H7 (cell line): ENCODE data around the gene MCUB. TPM values are rescaled to one million over a fixed set of nuclear protein-coding genes. Genes with fewer than 3 reads are reported as not detected.

Source experiments
- DNase-seq: peaks from one replicate; pipeline ENCODE4 v3.0.0; 2012
- H3K27me3 ChIP-seq: 2 replicates; pipeline ENCODE4 v1.6.0; 2011; ENCODE audit warnings: mild to moderate bottlenecking, low read length; ENCODE audit not compliant: control insufficient read depth, insufficient read depth
- H3K36me3 ChIP-seq: replicated peaks from 2 replicates; pipeline ENCODE4 v1.5.1; 2011; ENCODE audit warnings: low read length; ENCODE audit not compliant: control insufficient read depth, insufficient read depth
- H3K4me3 ChIP-seq: 2 replicates; pipeline ENCODE4 v1.5.1; 2011; ENCODE audit warnings: low read depth, mild to moderate bottlenecking, control low read depth, low read length, moderate library complexity; ENCODE audit not compliant: insufficient read depth
- total RNA-seq: library from RNA; depleted of rRNA; stranded (reverse); fragments of >200 nt; shearing (Covaris generic); gene quantifications from 2 replicates; pipeline ENCODE4 v1.2.3, GENCODE V29; 2014

Gene MCUB
- total RNA-seq, 1 experiment from 2014 or later = 18.1 TPM

- DNase-seq = no peak
- H3K4me3 ChIP-seq = no peak overlapping the region
- H3K36me3 ChIP-seq = no peaks in the 10 kb centered on the region
- H3K27me3 ChIP-seq = no peaks in the 10 kb centered on the region
These were observed 39.1 kb downstream of the MCUB start for GRCh38 chr4:109599046-109599652.

GRCh38 chr4:109600431-109600830 lies 40.4 kb downstream of the MCUB start:
- DNase-seq = no peak
- no peaks in the 10 kb centered on the region for H3K27me3 ChIP-seq
- no peak overlapping the region for H3K4me3 ChIP-seq
- no peaks in the 10 kb centered on the region for H3K36me3 ChIP-seq

- Histone ChIP-seq H3K4me3 (no peak overlapping the region), H3K27me3 (no peaks in the 10 kb centered on the region), H3K36me3 (no peaks in the 10 kb centered on the region)
- DNase-seq = no peak
These were observed 41.3 kb downstream of the MCUB start for GRCh38 chr4:109601336-109601735.

- no peak for DNase-seq
- H3K27me3 ChIP-seq = no peaks in the 10 kb centered on the region
- no peaks in the 10 kb centered on the region for H3K36me3 ChIP-seq
- H3K4me3 ChIP-seq = no peak overlapping the region
These were observed 47.9 kb downstream of the MCUB start for GRCh38 chr4:109607976-109608375.

GRCh38 chr4:109608879-109609278 lies 48.8 kb downstream of the MCUB start:
- DNase-seq = no peak
- Histone ChIP-seq H3K36me3 (no peaks in the 10 kb centered on the region), H3K27me3 (no peaks in the 10 kb centered on the region), H3K4me3 (no peak overlapping the region)

- H3K4me3 ChIP-seq = no peak overlapping the region
- no peaks in the 10 kb centered on the region for H3K36me3 ChIP-seq
- DNase-seq = no peak
- no peaks in the 10 kb centered on the region for H3K27me3 ChIP-seq
These were observed 49.4 kb downstream of the MCUB start for GRCh38 chr4:109609431-109609830.

- Histone ChIP-seq H3K4me3 (no peak overlapping the region), H3K27me3 (no peaks in the 10 kb centered on the region)
- no peak for DNase-seq
These were observed 50.4 kb downstream of the MCUB start for GRCh38 chr4:109610489-109610888.

GRCh38 chr4:109611045-109611646 lies 51.1 kb downstream of the MCUB start:
- H3K27me3 ChIP-seq = no peaks in the 10 kb centered on the region
- DNase-seq = no peak

More at GRCh38 chr4:109610489-109610888, 50.4 kb downstream of the MCUB start:
- H3K36me3 ChIP-seq = no peaks in the 10 kb centered on the region

GRCh38 chr4:109614015-109614414 lies 54.0 kb downstream of the MCUB start:
- Histone ChIP-seq H3K27me3 (no peaks in the 10 kb centered on the region), H3K4me3 (no peak overlapping the region), H3K36me3 (no peaks in the 10 kb centered on the region)
- no peak for DNase-seq

More at GRCh38 chr4:109611045-109611646, 51.1 kb downstream of the MCUB start:
- H3K36me3 ChIP-seq = no peaks in the 10 kb centered on the region
- no peak overlapping the region for H3K4me3 ChIP-seq

GRCh38 chr4:109614466-109614865 lies 54.4 kb downstream of the MCUB start:
- H3K36me3 ChIP-seq = no peaks in the 10 kb centered on the region
- DNase-seq = no peak
- H3K4me3 ChIP-seq = no peak overlapping the region
- no peaks in the 10 kb centered on the region for H3K27me3 ChIP-seq

- Histone ChIP-seq H3K27me3 (no peaks in the 10 kb centered on the region), H3K36me3 (no peaks in the 10 kb centered on the region), H3K4me3 (no peak overlapping the region)
These were observed 55.7 kb downstream of the MCUB start for GRCh38 chr4:109615742-109616141.

GRCh38 chr4:109616243-109616642 lies 56.2 kb downstream of the MCUB start:
- Histone ChIP-seq H3K36me3 (no peaks in the 10 kb centered on the region), H3K4me3 (no peak overlapping the region), H3K27me3 (no peaks in the 10 kb centered on the region)
- DNase-seq = no peak

More at GRCh38 chr4:109615742-109616141, 55.7 kb downstream of the MCUB start:
- no peak for DNase-seq

- H3K36me3 ChIP-seq = no peaks in the 10 kb centered on the region
- no peak overlapping the region for H3K4me3 ChIP-seq
- H3K27me3 ChIP-seq = no peaks in the 10 kb centered on the region
- DNase-seq = no peak
These were observed 62.6 kb downstream of the MCUB start for GRCh38 chr4:109622626-109623025.

- H3K4me3 ChIP-seq = no peak overlapping the region
- H3K27me3 ChIP-seq = no peaks in the 10 kb centered on the region
- no peaks in the 10 kb centered on the region for H3K36me3 ChIP-seq
- no peak for DNase-seq
These were observed 64.5 kb downstream of the MCUB start for GRCh38 chr4:109624536-109624935.

- no peaks in the 10 kb centered on the region for H3K27me3 ChIP-seq
- H3K36me3 ChIP-seq = no peaks in the 10 kb centered on the region
- no peak for DNase-seq
- H3K4me3 ChIP-seq = no peak overlapping the region
These were observed 67.3 kb downstream of the MCUB start for GRCh38 chr4:109627361-109627760.
